Endothelial cell (in vitro differentiated cells): ENCODE results near the gene CFAP74. TPM values are rescaled to one million over a fixed set of nuclear protein-coding genes. Genes with fewer than 3 reads are reported as not detected.

ENCODE experiments used
- DNase-seq: peaks from one replicate; pipeline ENCODE4 v3.0.0; 2021; ENCODE audit warnings: low spot score
- H3K27ac Mint-ChIP-seq: one replicate; pipeline ENCODE4 v1.8.0; 2021; ENCODE audit warnings: mixed read lengths, inconsistent platforms; ENCODE audit not compliant: unreplicated experiment
- H3K27me3 Mint-ChIP-seq: one replicate; pipeline ENCODE4 v1.8.0; 2021; ENCODE audit warnings: mild to moderate bottlenecking, moderate library complexity, mixed read lengths, inconsistent platforms; ENCODE audit not compliant: unreplicated experiment
- H3K36me3 Mint-ChIP-seq: one replicate; pipeline ENCODE4 v1.8.0; 2021; ENCODE audit warnings: mild to moderate bottlenecking, low read depth, mixed read lengths, inconsistent platforms; ENCODE audit not compliant: unreplicated experiment
- H3K4me1 Mint-ChIP-seq: one replicate; pipeline ENCODE4 v1.8.0; 2021; ENCODE audit warnings: mild to moderate bottlenecking, mixed read lengths, inconsistent platforms; ENCODE audit not compliant: unreplicated experiment
- H3K4me3 Mint-ChIP-seq: one replicate; pipeline ENCODE4 v1.8.0; 2021; ENCODE audit warnings: mild to moderate bottlenecking, mixed read lengths, inconsistent platforms; ENCODE audit not compliant: unreplicated experiment
- H3K9me3 Mint-ChIP-seq: one replicate; pipeline ENCODE4 v1.8.0; 2021; ENCODE audit warnings: mixed read lengths, inconsistent platforms; ENCODE audit not compliant: unreplicated experiment
- total RNA-seq: library from RNA; stranded (reverse); fragmentation: NEBNext Ultra II Directional; extraction: Animal tissue kit (Norgen Biotek cat#: 25700); gene quantifications from one replicate; pipeline ENCODE4 v1.2.1, GENCODE V29; 2021; ENCODE audit not compliant: unreplicated experiment
- TF ChIP-seq, protein P1 (sequence below): fragments of 200-600 bp; sonication (generic); IDR thresholded peaks from one replicate; pipeline ENCODE4 v1.5.0; 2021; ENCODE audit warnings: antibody characterized with exemption; ENCODE audit not compliant: unreplicated experiment

CFAP74 gene
- total RNA-seq, 1 donor from 2014 or later = not detected

DNA sequence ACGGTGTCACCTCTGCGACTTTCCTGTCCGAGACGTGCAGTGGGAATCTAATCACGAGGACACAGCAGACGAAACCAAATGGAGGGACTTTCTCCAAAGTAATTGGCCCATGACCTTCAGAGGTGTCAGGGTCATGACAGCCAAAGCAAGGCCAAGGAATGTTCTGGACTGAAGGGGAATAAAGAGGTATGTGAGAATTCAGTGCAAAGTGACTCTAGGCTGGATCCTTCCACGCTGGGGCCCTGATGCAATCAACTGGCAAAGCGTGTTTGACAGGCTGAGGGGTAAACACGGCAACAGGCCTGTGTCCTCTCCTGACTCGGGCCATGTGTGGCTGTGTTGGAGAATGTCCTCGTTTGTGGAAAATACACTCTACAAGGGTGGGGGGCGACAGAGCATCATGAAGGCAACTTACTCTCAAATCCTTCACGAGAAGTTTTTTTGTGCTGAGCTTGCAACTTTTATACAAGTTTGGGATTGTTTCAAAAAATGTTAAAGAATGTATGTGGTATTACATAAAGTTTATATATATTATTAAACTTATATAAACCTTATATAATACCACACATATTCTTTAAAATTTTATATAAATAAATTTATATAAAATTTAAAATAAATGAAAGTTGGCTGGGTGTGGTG lies 1.7 kb downstream of the CFAP74 start:
- H3K9me3 Mint-ChIP-seq = no peaks in the 10 kb centered on the region

DNA sequence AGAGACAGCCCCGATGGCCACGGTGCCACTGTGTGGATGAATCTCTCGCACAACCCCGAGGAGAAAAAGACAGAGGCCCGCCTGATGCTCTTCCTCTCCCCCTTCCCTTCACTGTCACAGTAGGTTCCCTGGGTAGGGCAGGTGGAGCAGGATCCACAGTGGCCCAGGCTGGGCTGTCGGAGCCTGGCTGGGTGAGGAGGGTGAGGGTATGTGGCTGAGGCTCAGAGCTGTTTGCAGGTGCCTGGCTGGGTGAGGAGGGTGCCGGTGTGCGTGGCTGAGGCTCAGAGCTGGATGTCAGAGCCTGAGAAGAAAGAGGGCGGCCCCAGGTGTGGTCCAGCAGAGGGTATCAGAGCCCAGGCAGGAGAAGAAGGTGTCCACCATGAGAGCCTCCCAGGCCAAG lies 2.7 kb downstream of the CFAP74 start:
- Mint-ChIP-seq H3K9me3 (no peaks in the 10 kb centered on the region), H3K36me3 (no peaks in the 10 kb centered on the region), H3K27ac (no peak overlapping the region), H3K4me3 (no peak overlapping the region), H3K4me1 (peaks cover 6% of the 10 kb centered on the region), H3K27me3 (peaks cover 7% of the 10 kb centered on the region)
- TF ChIP-seq, protein P1, sequence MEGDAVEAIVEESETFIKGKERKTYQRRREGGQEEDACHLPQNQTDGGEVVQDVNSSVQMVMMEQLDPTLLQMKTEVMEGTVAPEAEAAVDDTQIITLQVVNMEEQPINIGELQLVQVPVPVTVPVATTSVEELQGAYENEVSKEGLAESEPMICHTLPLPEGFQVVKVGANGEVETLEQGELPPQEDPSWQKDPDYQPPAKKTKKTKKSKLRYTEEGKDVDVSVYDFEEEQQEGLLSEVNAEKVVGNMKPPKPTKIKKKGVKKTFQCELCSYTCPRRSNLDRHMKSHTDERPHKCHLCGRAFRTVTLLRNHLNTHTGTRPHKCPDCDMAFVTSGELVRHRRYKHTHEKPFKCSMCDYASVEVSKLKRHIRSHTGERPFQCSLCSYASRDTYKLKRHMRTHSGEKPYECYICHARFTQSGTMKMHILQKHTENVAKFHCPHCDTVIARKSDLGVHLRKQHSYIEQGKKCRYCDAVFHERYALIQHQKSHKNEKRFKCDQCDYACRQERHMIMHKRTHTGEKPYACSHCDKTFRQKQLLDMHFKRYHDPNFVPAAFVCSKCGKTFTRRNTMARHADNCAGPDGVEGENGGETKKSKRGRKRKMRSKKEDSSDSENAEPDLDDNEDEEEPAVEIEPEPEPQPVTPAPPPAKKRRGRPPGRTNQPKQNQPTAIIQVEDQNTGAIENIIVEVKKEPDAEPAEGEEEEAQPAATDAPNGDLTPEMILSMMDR = no peak
- no peak for DNase-seq

More for the DNA sequence above, 1.7 kb downstream of the CFAP74 start:
- no peak overlapping the region for H3K4me3 Mint-ChIP-seq
- H3K27me3 Mint-ChIP-seq = peaks cover 7% of the 10 kb centered on the region
- TF ChIP-seq, protein P1 = no peak
- no peaks in the 10 kb centered on the region for H3K4me1 Mint-ChIP-seq
- H3K27ac Mint-ChIP-seq = no peak overlapping the region
- H3K36me3 Mint-ChIP-seq = no peaks in the 10 kb centered on the region
- no peak for DNase-seq

DNA sequence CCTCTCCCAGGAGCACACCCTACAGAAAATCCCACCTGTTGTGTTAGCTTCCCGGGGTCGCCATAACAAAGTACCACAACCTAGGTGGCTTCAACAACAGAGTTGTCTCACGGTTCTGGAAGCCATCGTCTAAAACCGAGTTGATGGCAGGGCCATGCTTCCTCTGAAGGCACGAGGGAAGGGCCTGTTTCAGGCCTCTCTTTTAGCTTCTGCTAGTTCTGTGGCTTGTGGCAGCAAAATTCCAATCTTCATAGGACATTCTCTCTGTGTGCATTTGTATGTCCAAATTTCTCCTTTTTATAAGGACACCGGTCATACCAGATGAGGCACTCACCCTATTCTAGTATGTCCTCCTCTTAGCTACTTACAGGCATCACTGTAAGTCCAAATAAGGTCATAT lies 3.2 kb downstream of the CFAP74 start:
- TF ChIP-seq, protein P1 = no peak
- DNase-seq = no peak
- no peak overlapping the region for H3K4me3 Mint-ChIP-seq

DNA sequence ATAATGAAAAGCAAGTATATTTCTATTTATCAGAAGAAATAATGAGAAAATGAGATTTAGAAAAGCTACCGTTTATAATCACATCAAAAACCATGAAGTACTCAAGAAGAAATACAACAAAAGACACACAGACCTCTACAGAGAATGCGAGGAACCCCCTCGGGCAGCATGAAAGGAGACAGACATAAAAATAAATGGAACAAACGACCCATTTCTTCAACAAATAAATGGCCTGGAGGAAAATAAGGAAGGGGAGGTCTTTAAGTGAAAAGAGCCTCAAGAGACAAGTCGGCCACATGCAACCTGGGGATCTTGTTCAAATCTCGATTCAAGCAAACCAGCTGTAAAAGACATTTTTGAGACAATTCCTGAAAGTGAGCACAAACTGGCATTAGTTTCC lies 6.0 kb downstream of the CFAP74 start:
- TF ChIP-seq, protein P1 = no peak
- DNase-seq = no peak
- Mint-ChIP-seq H3K4me3 (no peak overlapping the region), H3K27ac (peak overlapping the region; percentile 54), H3K36me3 (no peaks in the 10 kb centered on the region), H3K27me3 (peaks cover 5% of the 10 kb centered on the region), H3K4me1 (peaks cover 6% of the 10 kb centered on the region), H3K9me3 (no peaks in the 10 kb centered on the region)

More for the DNA sequence above, 3.2 kb downstream of the CFAP74 start:
- H3K9me3 Mint-ChIP-seq = no peaks in the 10 kb centered on the region
- H3K36me3 Mint-ChIP-seq = no peaks in the 10 kb centered on the region
- no peak overlapping the region for H3K27ac Mint-ChIP-seq
- H3K27me3 Mint-ChIP-seq = peaks cover 7% of the 10 kb centered on the region
- H3K4me1 Mint-ChIP-seq = peaks cover 6% of the 10 kb centered on the region

DNA sequence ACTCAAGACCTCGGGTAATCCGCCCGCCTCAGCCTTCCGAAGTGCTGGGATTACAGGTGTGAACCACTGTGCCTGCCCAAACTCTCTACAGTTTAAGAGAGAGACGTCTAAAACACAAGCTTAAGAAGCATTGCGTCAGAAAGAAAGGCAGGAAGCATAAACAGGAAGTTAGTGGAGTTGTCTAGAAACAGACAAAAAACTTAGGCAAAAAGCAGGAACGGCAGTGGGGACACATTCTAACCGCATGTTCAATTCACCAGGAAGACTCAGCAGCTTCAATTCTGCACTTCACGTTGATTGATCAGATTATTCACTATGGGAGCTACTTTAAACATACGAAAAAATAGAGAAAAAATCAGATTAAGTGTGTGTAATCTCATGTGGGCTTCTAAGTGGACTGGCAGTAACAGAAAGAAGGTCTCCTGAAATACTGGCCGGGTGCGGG lies 7.4 kb downstream of the CFAP74 start:
- H3K4me1 Mint-ChIP-seq = peaks cover 6% of the 10 kb centered on the region
- H3K9me3 Mint-ChIP-seq = no peaks in the 10 kb centered on the region
- H3K27ac Mint-ChIP-seq = peak overlapping the region; percentile 94
- TF ChIP-seq, protein P1 = no peak
- H3K36me3 Mint-ChIP-seq = no peaks in the 10 kb centered on the region
- H3K27me3 Mint-ChIP-seq = peaks cover 2% of the 10 kb centered on the region
- no peak for DNase-seq
- peak overlapping the region; percentile 6 for H3K4me3 Mint-ChIP-seq
